Liver (tissue), 9 donors: ENCODE results near the gene LOXL4. TPM values are rescaled to one million over a fixed set of nuclear protein-coding genes. Genes with fewer than 3 reads are reported as not detected.

Source experiments
- DNase-seq: peaks from one replicate; pipeline ENCODE4 v3.0.0-alpha.2; 2017; ENCODE audit warnings: low spot score
- H3K27ac ChIP-seq, 2 donors: one replicate each; pipeline ENCODE4 v1.7.0; 2013; ENCODE audit warnings: inconsistent platforms in 2 of 2, low read length in 2 of 2, control low read depth in 1 of 2, low read depth in 1 of 2, mild to moderate bottlenecking in 1 of 2
- H3K27me3 ChIP-seq, 4 donors: one replicate each; pipeline versions ENCODE4 v1.6.1 to v1.7.0; 2013; ENCODE audit warnings: low read length in 3 of 4, inconsistent platforms in 1 of 4, mild to moderate bottlenecking in 1 of 4, moderate library complexity in 1 of 4; ENCODE audit not compliant: control insufficient read depth in 4 of 4, insufficient read depth in 4 of 4
- H3K36me3 ChIP-seq, 4 donors: one replicate each; pipeline versions ENCODE4 v1.6.1 to v1.7.0; 2013; ENCODE audit warnings: low read length in 3 of 4, mild to moderate bottlenecking in 3 of 4, low read depth in 1 of 4, moderate library complexity in 1 of 4; ENCODE audit not compliant: control insufficient read depth in 4 of 4, insufficient read depth in 3 of 4
- H3K4me1 ChIP-seq, 4 donors: one replicate each; pipeline versions ENCODE4 v1.6.1 to v1.7.0; 2013; ENCODE audit warnings: low read length in 3 of 4, mild to moderate bottlenecking in 3 of 4, moderate library complexity in 1 of 4; ENCODE audit not compliant: control insufficient read depth in 4 of 4, insufficient read depth in 4 of 4
- H3K4me3 ChIP-seq, 3 donors: one replicate each; pipeline versions ENCODE4 v1.6.1 to v1.7.0; 2013; ENCODE audit warnings: low read length in 3 of 3, control low read depth in 1 of 3, low read depth in 1 of 3, mild to moderate bottlenecking in 1 of 3
- H3K9ac ChIP-seq, 2 donors: one replicate each; pipeline ENCODE4 v1.7.0; 2013; ENCODE audit warnings: low read length in 2 of 2, mild to moderate bottlenecking in 2 of 2, moderate library complexity in 2 of 2, control low read depth in 1 of 2, low read depth in 1 of 2
- H3K9me3 ChIP-seq, 4 donors: one replicate each; pipeline versions ENCODE4 v1.6.1 to v1.7.0; 2013; ENCODE audit warnings: low read length in 3 of 4; ENCODE audit not compliant: control insufficient read depth in 4 of 4
- EGR1 ChIP-seq, 2 donors: IDR thresholded peaks; 2 replicates each; pipeline ENCODE4 v1.6.1; 2016 to 2018; ENCODE audit warnings: antibody characterized with exemption in 2 of 2, low read depth in 2 of 2
- FOXA1 ChIP-seq: IDR thresholded peaks from 2 replicates; pipeline ENCODE4 v1.6.1; 2016; ENCODE audit warnings: antibody characterized with exemption
- FOXA2 ChIP-seq: IDR thresholded peaks from 2 replicates; pipeline ENCODE4 v1.6.1; 2016; ENCODE audit warnings: antibody characterized with exemption
- GABPA ChIP-seq, 2 donors: IDR thresholded peaks in 1 of 2; conservative IDR thresholded peaks in 1 of 2; 2 replicates each; pipeline ENCODE4 v1.6.1; 2016; ENCODE audit warnings: antibody characterized with exemption in 2 of 2, mild to moderate bottlenecking in 1 of 2, moderate library complexity in 1 of 2
- HNF4G ChIP-seq: IDR thresholded peaks from 2 replicates; pipeline ENCODE4 v1.6.1; 2016; ENCODE audit warnings: antibody characterized with exemption
- NR2F2 ChIP-seq: IDR thresholded peaks from 2 replicates; pipeline ENCODE4 v1.6.1; 2016; ENCODE audit warnings: antibody characterized with exemption
- RAD21 ChIP-seq, 2 donors: IDR thresholded peaks; 2 replicates each; pipeline ENCODE4 v1.6.1; 2016; ENCODE audit warnings: antibody characterized with exemption in 2 of 2, mild to moderate bottlenecking in 2 of 2
- RXRA ChIP-seq, 2 donors: IDR thresholded peaks; 2 replicates each; pipeline ENCODE4 v1.6.1; 2017 to 2018; ENCODE audit warnings: antibody characterized with exemption in 2 of 2, mild to moderate bottlenecking in 1 of 2
- SP1 ChIP-seq: IDR thresholded peaks from 2 replicates; pipeline ENCODE4 v1.6.1; 2018; ENCODE audit warnings: antibody characterized with exemption, mild to moderate bottlenecking
- TAF1 ChIP-seq: conservative IDR thresholded peaks from 2 replicates; pipeline ENCODE4 v1.6.1; 2016; ENCODE audit warnings: antibody characterized with exemption, mild to moderate bottlenecking
- WGBS: extraction: QIAGEN DNeasy Blood & Tissue Kit; methylation state at CpG from one replicate; pipeline ENCODE4 v1.1.7; 2013; 5-methylcytosine and 5-hydroxymethylcytosine counted together
- polyA plus RNA-seq, 2 donors: library from polyadenylated mRNA; stranded (reverse) in 1 of 2; unstranded in 1 of 2; fragments of 200-250 nt in 1 of 2; fragments of >200 nt in 1 of 2; fragmentation: Nextera tagmentation in 1 of 2; extraction: Ambion mirVana in 1 of 2; gene quantifications; one replicate each; pipeline versions ENCODE4 v1.2.1 to v1.2.3, GENCODE V29; 2013 to 2015
- total RNA-seq, 2 donors: library from RNA; depleted of rRNA; stranded (reverse); fragments of >200 nt; gene quantifications; one replicate each; pipeline ENCODE4 v1.2.3, GENCODE V29; 2014
- TF ChIP-seq, protein P1 (sequence below): fragments of 150-350 bp; IDR thresholded peaks from 2 replicates; pipeline ENCODE4 v1.5.1; 2017; ENCODE audit warnings: improper control_type of control experiment, low read depth, low read length; ENCODE audit not compliant: missing input control
- TF ChIP-seq, protein P2 (sequence below): IDR thresholded peaks from 2 replicates; pipeline ENCODE4 v1.6.1; 2016; ENCODE audit warnings: antibody characterized with exemption
- TF ChIP-seq, protein P3 (sequence below): IDR thresholded peaks from 2 replicates; pipeline ENCODE4 v1.6.1; 2016; ENCODE audit warnings: antibody characterized with exemption
- TF ChIP-seq, protein P4 (sequence below): IDR thresholded peaks from 2 replicates; pipeline ENCODE4 v1.6.1; 2016; ENCODE audit warnings: antibody characterized with exemption, mild to moderate bottlenecking
- TF ChIP-seq, protein P5 (sequence below): IDR thresholded peaks from 2 replicates; pipeline ENCODE4 v1.6.1; 2016; ENCODE audit warnings: antibody characterized with exemption
- donor health status: healthy.
- donor health status: healthy.
- donor health status: healthy.
- donor health status: healthy.
- donor health status: healthy.

The LOXL4 gene
- total and polyA plus RNA-seq, 4 donors: 0.38 to 18.5 (median 1.0) TPM

DNA sequence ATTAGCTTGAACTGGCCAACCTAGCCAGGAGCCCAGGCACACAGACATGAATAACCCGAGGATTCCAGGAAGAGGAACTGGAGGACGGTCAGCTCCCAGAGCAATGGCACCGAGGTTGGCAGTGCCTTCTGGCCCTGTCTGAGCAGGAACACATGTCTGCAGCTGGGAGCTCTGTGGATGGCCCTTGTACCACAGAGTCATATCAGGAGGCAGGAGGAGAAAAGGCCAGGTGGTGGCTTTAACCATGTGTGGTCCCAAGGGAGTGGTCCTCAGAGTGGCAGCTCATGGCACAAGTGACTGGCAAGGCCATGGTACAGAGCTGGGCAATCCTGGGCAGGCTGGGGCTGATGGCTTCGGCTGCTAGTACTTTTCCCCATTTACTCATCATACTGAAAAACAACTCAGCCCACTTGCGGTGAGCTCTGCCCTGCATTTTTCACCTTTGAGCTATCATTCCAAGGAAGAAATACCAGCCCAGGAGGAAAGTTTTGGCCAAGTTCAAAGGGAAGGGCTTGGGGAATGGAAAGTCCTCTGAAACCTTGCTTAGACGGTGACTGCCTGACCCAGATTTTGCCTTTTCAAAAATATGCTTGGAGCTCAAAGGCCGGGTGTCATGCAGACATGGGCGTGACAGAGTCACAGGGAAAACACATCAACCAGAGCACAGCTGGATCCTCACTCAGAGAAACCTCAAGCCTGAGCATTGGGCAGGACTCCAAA, 25.7 kb upstream of the LOXL4 start:
- 75% methylated on average over 8 of the region's 8 CpGs for WGBS
- DNase-seq: no peak
- Histone ChIP-seq H3K9ac (no peak overlapping the region), H3K4me1 (no peaks in the 10 kb centered on the region), H3K36me3 (no peaks in the 10 kb centered on the region), H3K27ac (no peak overlapping the region), H3K27me3 (peaks cover 0 to 4% (median 0%) of the 10 kb centered on the region in 4 donors), H3K9me3 (no peaks in the 10 kb centered on the region), H3K4me3 (no peak overlapping the region)
- TF ChIP-seq TAF1: no peak
- no peak for TF ChIP-seq SP1
- no peak for TF ChIP-seq RAD21 (IDR thresholded peaks at IDR 0.05)
- no peak for TF ChIP-seq FOXA1
- TF ChIP-seq, protein P1, sequence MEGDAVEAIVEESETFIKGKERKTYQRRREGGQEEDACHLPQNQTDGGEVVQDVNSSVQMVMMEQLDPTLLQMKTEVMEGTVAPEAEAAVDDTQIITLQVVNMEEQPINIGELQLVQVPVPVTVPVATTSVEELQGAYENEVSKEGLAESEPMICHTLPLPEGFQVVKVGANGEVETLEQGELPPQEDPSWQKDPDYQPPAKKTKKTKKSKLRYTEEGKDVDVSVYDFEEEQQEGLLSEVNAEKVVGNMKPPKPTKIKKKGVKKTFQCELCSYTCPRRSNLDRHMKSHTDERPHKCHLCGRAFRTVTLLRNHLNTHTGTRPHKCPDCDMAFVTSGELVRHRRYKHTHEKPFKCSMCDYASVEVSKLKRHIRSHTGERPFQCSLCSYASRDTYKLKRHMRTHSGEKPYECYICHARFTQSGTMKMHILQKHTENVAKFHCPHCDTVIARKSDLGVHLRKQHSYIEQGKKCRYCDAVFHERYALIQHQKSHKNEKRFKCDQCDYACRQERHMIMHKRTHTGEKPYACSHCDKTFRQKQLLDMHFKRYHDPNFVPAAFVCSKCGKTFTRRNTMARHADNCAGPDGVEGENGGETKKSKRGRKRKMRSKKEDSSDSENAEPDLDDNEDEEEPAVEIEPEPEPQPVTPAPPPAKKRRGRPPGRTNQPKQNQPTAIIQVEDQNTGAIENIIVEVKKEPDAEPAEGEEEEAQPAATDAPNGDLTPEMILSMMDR: no peak
- TF ChIP-seq, protein P2, sequence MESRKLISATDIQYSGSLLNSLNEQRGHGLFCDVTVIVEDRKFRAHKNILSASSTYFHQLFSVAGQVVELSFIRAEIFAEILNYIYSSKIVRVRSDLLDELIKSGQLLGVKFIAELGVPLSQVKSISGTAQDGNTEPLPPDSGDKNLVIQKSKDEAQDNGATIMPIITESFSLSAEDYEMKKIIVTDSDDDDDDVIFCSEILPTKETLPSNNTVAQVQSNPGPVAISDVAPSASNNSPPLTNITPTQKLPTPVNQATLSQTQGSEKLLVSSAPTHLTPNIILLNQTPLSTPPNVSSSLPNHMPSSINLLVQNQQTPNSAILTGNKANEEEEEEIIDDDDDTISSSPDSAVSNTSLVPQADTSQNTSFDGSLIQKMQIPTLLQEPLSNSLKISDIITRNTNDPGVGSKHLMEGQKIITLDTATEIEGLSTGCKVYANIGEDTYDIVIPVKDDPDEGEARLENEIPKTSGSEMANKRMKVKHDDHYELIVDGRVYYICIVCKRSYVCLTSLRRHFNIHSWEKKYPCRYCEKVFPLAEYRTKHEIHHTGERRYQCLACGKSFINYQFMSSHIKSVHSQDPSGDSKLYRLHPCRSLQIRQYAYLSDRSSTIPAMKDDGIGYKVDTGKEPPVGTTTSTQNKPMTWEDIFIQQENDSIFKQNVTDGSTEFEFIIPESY: no peak
- TF ChIP-seq GABPA (IDR thresholded peaks at IDR 0.05 in 1 of 2, conservative IDR thresholded peaks at IDR 0.05 in 1 of 2): no peak
- TF ChIP-seq, protein P3, sequence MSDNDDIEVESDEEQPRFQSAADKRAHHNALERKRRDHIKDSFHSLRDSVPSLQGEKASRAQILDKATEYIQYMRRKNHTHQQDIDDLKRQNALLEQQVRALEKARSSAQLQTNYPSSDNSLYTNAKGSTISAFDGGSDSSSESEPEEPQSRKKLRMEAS: no peak
- TF ChIP-seq, protein P4, sequence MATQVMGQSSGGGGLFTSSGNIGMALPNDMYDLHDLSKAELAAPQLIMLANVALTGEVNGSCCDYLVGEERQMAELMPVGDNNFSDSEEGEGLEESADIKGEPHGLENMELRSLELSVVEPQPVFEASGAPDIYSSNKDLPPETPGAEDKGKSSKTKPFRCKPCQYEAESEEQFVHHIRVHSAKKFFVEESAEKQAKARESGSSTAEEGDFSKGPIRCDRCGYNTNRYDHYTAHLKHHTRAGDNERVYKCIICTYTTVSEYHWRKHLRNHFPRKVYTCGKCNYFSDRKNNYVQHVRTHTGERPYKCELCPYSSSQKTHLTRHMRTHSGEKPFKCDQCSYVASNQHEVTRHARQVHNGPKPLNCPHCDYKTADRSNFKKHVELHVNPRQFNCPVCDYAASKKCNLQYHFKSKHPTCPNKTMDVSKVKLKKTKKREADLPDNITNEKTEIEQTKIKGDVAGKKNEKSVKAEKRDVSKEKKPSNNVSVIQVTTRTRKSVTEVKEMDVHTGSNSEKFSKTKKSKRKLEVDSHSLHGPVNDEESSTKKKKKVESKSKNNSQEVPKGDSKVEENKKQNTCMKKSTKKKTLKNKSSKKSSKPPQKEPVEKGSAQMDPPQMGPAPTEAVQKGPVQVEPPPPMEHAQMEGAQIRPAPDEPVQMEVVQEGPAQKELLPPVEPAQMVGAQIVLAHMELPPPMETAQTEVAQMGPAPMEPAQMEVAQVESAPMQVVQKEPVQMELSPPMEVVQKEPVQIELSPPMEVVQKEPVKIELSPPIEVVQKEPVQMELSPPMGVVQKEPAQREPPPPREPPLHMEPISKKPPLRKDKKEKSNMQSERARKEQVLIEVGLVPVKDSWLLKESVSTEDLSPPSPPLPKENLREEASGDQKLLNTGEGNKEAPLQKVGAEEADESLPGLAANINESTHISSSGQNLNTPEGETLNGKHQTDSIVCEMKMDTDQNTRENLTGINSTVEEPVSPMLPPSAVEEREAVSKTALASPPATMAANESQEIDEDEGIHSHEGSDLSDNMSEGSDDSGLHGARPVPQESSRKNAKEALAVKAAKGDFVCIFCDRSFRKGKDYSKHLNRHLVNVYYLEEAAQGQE: no peak
- TF ChIP-seq FOXA2: no peak
- no peak for TF ChIP-seq NR2F2
- TF ChIP-seq RXRA (IDR thresholded peaks at IDR 0.05): no peak
- TF ChIP-seq EGR1 (IDR thresholded peaks at IDR 0.05; ENCODE audit: low read depth in 2 of 2): no peak
- TF ChIP-seq, protein P5, sequence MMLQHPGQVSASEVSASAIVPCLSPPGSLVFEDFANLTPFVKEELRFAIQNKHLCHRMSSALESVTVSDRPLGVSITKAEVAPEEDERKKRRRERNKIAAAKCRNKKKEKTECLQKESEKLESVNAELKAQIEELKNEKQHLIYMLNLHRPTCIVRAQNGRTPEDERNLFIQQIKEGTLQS: no peak
- TF ChIP-seq HNF4G: no peak
